Testis (tissue), 2 donors: ENCODE results near the gene DCLK1.

ENCODE experiments used
- POLR2A ChIP-seq: fragments of 450-650 bp; IDR thresholded peaks from one replicate; pipeline ENCODE4 v1.6.1; 2017; ENCODE audit warnings: antibody characterized with exemption, mild to moderate bottlenecking, moderate library complexity
- TF ChIP-seq, protein P1 (sequence below), 3 experiments: fragments of 450-650 bp in 2 of 3; fragments of 200-600 bp in 1 of 3; sonication (generic) in 1 of 3; IDR thresholded peaks; one replicate each; pipeline ENCODE4 v1.5.1; 2016 to 2019; ENCODE audit warnings: antibody characterized with exemption in 3 of 3, mild to moderate bottlenecking in 2 of 3, moderate library complexity in 1 of 3

- TF ChIP-seq, protein P1, sequence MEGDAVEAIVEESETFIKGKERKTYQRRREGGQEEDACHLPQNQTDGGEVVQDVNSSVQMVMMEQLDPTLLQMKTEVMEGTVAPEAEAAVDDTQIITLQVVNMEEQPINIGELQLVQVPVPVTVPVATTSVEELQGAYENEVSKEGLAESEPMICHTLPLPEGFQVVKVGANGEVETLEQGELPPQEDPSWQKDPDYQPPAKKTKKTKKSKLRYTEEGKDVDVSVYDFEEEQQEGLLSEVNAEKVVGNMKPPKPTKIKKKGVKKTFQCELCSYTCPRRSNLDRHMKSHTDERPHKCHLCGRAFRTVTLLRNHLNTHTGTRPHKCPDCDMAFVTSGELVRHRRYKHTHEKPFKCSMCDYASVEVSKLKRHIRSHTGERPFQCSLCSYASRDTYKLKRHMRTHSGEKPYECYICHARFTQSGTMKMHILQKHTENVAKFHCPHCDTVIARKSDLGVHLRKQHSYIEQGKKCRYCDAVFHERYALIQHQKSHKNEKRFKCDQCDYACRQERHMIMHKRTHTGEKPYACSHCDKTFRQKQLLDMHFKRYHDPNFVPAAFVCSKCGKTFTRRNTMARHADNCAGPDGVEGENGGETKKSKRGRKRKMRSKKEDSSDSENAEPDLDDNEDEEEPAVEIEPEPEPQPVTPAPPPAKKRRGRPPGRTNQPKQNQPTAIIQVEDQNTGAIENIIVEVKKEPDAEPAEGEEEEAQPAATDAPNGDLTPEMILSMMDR (IDR thresholded peaks at IDR 0.05) = no peak
- TF ChIP-seq POLR2A = no peak
Measured at GRCh38 chr13:35727881-35728280, 403.3 kb downstream of the DCLK1 start.
